Endometrial microvascular endothelial cells (primary cell): ENCODE measurements around the gene PCDHAC2. TPM values are rescaled to one million over a fixed set of nuclear protein-coding genes. Genes with fewer than 3 reads are reported as not detected.

Source experiments
- total RNA-seq: library from RNA; depleted of rRNA; stranded (reverse); fragments of >200 nt; gene quantifications from one replicate; pipeline ENCODE4 v1.2.3, GENCODE V29; 2015; ENCODE audit errors: inconsistent ontology term

PCDHAC2 gene
- total RNA-seq, 1 donor from 2014 or later = not detected

Other genes starting within 250 kb of the PCDHAC2 start
- not detected for gene PCDHA1, start 180.3 kb upstream of the PCDHAC2 start, total RNA-seq
- gene PCDHA2, start 171.6 kb upstream of the PCDHAC2 start, total RNA-seq = not detected
- not detected for gene PCDHA3, start 165.4 kb upstream of the PCDHAC2 start, total RNA-seq
- not detected for gene PCDHA4, start 159.4 kb upstream of the PCDHAC2 start, total RNA-seq
- not detected for gene PCDHA5, start 144.9 kb upstream of the PCDHAC2 start, total RNA-seq
- not detected for gene PCDHA6, start 138.5 kb upstream of the PCDHAC2 start, total RNA-seq
- not detected for gene PCDHA7, start 132.2 kb upstream of the PCDHAC2 start, total RNA-seq
- gene PCDHA8, start 125.3 kb upstream of the PCDHAC2 start, total RNA-seq = not detected
- gene PCDHA9, start 118.1 kb upstream of the PCDHAC2 start, total RNA-seq = not detected
- not detected for gene PCDHA10, start 110.6 kb upstream of the PCDHAC2 start, total RNA-seq
- gene PCDHA11, start 97.5 kb upstream of the PCDHAC2 start, total RNA-seq = not detected
- gene PCDHA12, start 91.2 kb upstream of the PCDHAC2 start, total RNA-seq = not detected
- not detected for gene PCDHA13, start 84.4 kb upstream of the PCDHAC2 start, total RNA-seq
- gene PCDHAC1, start 40.2 kb upstream of the PCDHAC2 start, total RNA-seq = not detected
- not detected for gene PCDHB1, start 84.9 kb downstream of the PCDHAC2 start, total RNA-seq
- gene PCDHB2, start 128.1 kb downstream of the PCDHAC2 start, total RNA-seq = 0.28 TPM
- 0.19 TPM for gene PCDHB3, start 134.0 kb downstream of the PCDHAC2 start, total RNA-seq
- gene PCDHB4, start 155.3 kb downstream of the PCDHAC2 start, total RNA-seq = 0.09 TPM
- 1.4 TPM for gene PCDHB5, start 168.7 kb downstream of the PCDHAC2 start, total RNA-seq
- gene PCDHB6, start 183.6 kb downstream of the PCDHAC2 start, total RNA-seq = 0.28 TPM
- 1.2 TPM for gene PCDHB7, start 206.2 kb downstream of the PCDHAC2 start, total RNA-seq
- not detected for gene PCDHB8, start 211.3 kb downstream of the PCDHAC2 start, total RNA-seq
- gene PCDHB16, start 215.9 kb downstream of the PCDHAC2 start, total RNA-seq = 0.28 TPM
- gene PCDHB9, start 220.7 kb downstream of the PCDHAC2 start, total RNA-seq = not detected
- 0.19 TPM for gene PCDHB10, start 225.9 kb downstream of the PCDHAC2 start, total RNA-seq
- gene PCDHB11, start 233.2 kb downstream of the PCDHAC2 start, total RNA-seq = 0.19 TPM
- not detected for gene PCDHB12, start 242.2 kb downstream of the PCDHAC2 start, total RNA-seq
- gene PCDHB13, start 247.4 kb downstream of the PCDHAC2 start, total RNA-seq = 0.65 TPM